Embryonic facial prominence (tissue), 1 donor: Measurements from ENCODE around the gene SGTB.
"Not testable (repeated sequence)": the region's sequence is repeated elsewhere in the genome, so short reads cannot be mapped to it uniquely, and the experiment has no call there.

Experiments
- DNase-seq: peaks from one replicate; pipeline ENCODE4 v3.0.0-alpha.2; 2016; ENCODE audit errors: extremely low spot score

The SGTB gene

DNA sequence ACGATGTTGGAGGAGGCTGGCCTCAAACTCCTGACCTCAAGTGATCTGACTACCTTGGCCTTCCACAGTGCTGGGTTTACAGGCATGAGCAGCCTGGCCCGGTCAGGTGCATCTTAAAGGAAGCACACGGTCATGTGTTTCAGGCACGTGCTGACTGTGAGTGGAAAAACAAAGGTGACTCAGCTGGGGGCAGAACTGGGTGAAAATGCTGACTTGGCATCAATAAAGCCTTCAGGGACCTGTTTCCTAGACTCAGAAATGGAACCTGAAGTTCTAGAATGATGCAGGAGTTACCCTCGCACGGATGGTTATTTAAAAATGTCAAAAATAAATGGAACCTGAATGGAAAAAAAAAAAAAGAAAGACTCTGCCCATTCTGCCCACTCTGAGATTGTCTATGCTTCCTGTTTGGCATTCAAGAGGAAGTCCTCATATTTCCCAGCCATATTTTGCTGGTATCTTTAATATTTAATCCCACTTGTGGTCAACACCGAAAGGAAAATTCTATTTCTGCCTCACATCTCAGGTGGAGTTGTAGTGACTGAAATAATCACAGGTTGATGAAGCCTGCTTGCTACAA lies 12.4 kb upstream of the SGTB start:
- DNase-seq = not testable (repeated sequence)

- not testable (repeated sequence) for DNase-seq
These were observed 10.1 kb upstream of the SGTB start for GRCh38 chr5:65732046-65732445.

GRCh38 chr5:65730910-65731309 lies 9.0 kb upstream of the SGTB start:
- no peak for DNase-seq

DNA sequence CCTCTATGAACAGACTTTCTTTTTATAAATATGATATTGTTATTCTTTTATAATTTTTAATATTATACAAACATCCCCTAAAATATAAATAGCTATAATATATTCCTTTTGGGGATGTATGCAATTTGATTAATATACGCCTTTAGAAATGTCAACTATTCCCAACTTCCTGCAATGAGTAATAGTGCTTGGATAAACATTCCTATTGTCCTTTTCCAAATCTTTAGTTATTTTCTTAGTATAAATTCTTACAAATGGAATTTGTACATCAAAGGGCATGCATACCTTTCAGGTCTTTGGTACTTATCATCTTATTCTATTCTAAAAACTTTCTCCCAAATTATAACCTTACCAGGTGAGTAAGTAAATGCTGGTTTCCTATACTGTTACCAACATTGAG lies 6.3 kb upstream of the SGTB start:
- no peak for DNase-seq

GRCh38 chr5:65727491-65728156 lies 5.7 kb upstream of the SGTB start:
- DNase-seq = no peak

DNA sequence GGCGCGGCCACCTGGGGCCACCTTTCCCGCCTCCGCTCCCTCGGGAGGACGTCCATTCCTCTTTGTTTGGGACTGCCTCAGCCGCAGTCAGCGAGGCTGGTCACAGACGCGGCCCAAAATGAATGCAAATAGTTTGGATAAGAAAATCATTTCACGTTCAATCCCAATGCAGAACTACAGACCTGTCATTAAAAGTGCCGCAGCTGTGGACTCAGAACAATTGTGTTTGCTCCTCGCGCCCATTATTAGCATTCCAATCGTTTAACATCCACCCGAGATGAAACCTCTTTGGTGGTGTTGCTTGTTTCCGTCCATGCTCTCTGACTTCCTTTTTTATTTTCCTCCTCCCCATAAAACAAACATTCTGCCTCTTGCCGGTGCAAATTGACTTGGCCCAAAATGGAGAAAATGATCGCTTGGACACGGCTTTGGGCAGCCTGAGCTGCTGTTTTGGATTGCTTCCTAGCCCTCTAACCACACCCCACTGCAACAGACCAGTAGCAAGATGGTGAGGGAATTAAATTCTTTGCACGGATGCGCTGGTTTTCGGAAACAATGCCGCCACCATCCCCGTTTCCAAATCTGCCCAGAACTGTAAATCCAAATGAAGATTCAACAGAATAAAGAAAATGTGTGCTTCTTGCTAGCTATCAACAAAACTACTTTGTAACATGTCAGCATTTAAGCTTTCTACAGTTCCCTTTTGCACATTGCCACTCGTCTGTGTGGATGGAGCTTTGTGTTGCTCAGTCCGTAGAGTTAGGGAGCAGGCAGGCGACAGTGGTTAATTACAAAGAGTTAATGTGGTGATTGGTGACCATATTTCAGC lies 880 bp upstream of the SGTB start:
- DNase-seq = no peak

DNA sequence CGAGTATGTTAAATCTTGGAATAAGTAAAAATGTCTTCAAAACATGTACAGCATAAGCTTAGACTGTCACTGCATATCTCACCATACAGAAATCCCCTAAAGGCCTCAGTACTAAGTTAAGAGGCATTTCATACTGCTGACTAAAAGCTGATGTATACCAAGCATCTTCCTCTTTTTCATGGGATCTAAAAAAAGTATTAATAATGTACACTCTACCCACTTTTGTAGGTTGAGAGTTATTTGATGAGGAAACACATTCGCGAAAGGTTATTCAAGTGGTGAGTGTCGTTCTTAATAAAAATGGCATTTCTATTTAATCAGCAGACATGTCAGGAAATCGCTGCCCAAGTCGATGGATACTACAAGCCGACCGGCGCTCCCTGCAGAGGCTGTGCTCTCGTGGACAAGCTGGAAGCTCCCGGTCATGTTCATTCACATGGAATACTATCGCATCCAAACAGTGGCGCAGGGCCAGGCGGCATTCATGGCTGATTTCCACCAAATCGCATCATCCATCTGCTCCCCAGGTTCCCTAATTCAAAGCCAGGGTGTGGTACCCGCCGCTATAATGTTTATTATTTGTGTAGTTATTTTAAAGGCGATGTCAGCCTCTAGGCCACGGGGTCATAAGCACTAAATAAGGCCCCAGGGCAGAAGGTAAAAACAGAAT lies 724 bp downstream of the SGTB start:
- DNase-seq = no peak

DNA sequence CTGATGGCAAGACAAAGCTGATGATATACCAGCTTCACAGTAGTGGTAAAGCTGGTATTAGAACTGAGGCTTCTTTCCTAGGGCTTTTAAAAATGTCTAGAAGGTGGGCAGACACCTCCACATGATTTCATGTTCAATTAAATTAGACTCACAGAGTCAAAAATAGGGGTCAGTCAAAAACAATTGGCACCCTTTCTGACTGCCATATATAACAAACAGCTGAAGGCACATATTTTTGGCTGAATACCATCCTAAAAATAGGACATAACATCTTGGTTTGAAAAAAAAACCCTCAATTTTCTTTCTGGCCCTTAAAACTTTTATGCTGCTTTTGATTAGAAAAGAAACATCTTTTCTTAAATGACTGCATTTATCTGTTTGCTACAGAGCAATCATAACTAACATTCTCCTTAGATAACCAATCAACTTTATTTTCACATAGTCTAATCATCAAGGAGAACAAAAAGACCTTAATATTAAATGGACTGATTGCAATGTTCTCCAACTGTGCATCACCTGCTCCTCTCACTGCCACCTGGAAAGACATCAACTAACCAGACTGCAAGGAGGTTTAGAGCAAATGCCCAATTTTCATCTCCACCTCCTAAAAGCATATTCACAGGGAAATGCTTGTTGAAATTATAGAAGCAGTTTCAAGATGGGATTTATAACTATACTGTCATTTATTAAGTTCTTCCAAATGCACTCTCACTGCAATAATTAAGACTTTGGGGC lies 3.2 kb downstream of the SGTB start:
- no peak for DNase-seq

DNA sequence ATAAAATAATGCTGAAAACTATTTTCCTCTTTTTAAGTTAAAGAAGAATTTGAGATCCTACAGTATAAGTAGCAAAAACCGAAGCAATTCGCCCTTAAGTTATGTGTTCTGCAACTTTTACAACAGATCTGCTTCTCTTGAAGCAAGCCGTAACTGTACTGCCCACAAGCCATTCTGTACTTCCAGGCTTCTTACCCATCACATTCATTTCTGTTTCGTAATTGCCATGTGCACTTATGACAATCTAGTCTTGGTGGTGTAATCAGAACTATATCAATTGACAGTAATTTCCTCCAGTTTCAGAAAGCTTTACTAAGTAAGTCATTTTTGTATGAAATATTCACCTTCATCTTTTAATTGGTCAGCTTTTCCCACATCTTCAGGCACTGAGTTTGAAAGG lies 13.8 kb downstream of the SGTB start:
- DNase-seq = no peak

DNA sequence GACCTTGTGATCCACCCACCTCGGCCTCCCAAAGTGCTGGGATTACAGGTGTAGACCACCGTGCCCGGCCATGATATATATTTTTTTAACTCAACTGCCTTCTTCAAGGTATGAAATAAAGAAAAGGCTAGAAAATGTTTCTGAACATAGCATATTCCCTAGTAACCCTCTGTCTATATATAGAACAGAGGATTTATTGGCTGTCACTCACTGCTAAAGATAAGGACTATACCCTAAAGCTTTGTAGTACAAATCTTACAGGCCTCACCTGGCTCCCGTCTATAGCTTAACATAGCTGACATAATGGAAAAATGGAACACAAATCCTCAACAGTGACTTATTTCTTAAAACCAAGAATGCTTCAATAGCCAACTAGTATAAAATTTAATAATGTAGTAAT lies 14.2 kb downstream of the SGTB start:
- no peak for DNase-seq

DNA sequence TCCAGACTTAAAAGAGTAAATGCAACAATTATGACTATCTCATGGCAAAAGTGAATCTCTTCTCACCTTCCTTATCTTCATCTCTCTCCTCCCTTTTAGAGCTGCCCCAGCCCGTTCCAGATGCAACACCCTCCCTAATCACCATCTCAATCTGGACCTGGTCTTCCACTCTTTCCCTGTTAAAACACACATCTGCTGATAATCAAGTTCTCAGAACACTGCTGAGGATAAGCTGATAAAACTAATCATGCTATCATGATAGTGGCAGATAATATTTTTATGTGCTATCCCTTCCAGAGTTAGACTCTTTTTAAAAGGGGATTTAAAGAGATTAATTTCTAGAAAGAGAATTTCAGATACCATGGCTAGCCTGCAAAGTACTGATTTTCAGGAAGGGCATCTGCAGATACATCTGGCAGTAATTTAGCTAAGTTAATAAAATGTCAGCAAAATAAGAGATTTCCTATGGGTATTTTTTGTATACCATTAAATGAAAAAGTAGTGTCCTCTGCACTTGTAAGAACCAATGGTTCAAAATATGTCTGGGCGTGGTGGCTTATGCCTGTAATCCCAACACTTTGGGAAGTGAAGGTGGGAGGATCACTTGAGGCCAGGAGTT lies 17.2 kb downstream of the SGTB start:
- no peak for DNase-seq

GRCh38 chr5:65702036-65702435 lies 19.9 kb downstream of the SGTB start:
- DNase-seq = no peak

DNA sequence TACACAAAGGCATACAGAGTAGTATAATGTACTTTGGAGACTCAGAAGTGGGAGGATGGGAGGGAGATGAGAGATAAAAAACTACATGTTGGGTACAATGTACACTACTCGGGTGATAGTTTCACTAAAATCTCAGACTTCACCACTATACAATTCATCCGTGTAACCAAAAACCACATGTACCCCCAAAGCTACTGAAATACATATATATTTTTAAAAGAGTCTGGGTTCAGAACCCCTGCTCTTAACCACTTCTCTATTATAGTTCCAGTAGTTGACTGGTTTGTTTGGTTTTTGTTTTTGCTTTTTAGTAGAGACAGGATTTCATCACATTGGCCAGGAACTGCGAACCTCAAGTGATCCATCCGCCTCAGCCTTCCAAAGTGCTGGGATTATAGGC lies 22.6 kb downstream of the SGTB start:
- DNase-seq = no peak

DNA sequence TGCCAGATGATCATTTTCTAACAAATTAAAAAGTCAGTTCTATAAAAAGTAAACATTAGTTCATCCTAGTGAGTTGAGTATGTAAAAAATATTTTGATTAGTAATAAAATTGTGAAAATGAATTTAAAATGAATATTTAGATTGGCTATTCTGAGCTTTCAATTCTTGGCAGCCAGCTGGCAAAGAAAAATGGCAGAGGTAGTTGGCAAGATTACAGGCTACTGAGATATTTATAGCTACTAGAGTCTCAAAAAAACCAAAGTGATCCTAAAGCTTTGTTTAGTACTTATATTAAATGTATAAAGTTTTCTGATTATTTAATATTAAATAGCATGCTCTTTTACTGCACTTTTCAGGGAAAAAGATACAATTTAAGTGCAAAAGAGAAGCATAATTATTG lies 25.0 kb downstream of the SGTB start:
- no peak for DNase-seq

DNA sequence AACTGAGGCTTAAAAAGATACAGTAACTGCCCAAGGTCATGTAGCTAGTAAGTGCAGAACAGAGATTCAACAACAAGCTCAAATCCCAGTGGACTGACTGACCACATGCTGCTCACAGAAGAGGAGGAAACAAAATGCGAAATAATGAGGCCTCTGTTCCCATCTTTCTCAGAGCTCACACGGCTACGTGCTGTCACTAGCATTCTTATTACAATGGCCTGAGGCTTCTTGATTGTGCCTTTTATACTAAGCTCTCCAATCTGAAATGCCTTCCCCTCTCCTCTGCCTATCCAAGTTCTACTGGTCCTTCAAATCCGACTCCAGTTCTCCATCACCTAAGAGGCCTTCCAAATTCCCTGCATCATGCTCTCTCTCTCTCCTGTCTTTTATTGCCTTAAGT lies 26.0 kb downstream of the SGTB start:
- no peak for DNase-seq

DNA sequence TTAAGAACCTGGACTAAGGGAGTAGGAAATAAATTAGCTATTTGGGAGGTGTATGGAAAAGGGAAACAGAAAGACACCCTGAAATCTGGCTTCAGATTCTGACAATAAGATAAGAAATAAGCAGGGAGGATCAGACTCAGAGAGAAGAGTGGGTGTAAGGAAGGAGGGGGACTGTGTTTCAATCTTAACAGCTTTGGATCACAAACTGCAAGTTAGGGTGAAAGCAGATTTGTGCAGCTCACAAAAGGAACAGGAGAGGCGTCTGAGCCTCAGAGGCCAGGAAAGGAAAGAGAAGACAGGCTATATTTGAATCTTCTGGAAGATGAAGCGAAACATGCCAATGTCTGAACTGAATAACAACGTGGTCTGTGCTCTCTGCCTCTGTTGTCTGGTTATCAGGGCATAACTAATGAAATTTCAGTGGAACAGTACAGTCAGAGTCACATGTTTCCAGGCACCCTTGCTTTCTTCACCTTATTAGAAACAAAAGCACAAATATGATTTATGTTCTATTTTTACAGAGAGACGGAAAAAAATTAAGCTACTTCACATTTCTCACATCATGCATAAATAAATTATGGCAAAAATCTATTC lies 26.6 kb downstream of the SGTB start:
- DNase-seq = no peak

GRCh38 chr5:65693121-65693520 lies 28.8 kb downstream of the SGTB start:
- DNase-seq = no peak

GRCh38 chr5:65682148-65682547 lies 39.8 kb downstream of the SGTB start:
- no peak for DNase-seq

- DNase-seq = not testable (repeated sequence)
These were observed 45.9 kb downstream of the SGTB start for GRCh38 chr5:65676056-65676455.

- no peak for DNase-seq
These were observed 47.2 kb downstream of the SGTB start for GRCh38 chr5:65674749-65675148.

DNA sequence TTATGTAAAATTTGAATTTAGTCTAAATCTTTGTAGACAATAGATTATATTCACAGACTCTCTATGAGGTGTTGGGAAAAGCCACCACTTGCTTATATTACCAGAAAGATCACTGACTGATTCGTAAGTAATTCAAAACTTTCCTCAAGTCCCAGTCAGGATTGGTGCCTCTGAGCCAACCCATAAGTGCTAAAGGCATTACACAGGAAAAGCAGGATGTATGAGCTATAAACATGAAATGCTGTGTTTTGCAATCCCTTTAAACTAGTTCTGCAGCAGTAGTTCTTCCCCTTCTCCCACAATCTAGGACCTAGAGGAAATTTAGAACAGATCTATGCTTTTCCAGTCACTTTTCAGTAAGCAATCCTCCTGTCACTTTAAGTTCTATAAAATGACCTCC lies 49.1 kb downstream of the SGTB start:
- DNase-seq = no peak
